Measurements from ENCODE around the gene FRMD4A. TPM values are rescaled to one million over a fixed set of nuclear protein-coding genes. Genes with fewer than 3 reads are reported as not detected.

The FRMD4A gene
- total RNA-seq, 1 experiment from 2014 or later: 7.1 TPM

DNA sequence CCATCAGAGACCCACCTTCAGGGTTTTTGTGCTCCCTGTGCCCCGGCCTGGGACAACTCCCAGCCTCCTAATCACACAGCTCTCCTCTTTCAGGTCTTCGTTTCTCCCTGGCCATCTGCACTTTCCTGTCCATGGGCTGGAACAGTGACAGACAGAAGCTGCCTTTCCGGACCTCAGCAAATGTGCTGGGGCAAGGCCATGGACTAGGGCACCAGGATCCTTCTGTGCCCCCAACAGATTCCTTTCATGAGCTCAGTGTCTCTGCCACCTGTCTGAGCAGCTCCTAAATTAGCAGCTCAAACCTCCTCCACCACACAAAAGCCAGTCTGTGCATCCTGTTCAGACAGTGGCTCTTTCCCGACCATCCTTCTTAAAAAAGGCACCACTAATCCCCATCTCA is 41.9 kb upstream of the FRMD4A start:
- Histone ChIP-seq H3K27ac (ENCODE audit: low read length) (no peak overlapping the region), H3K9me3 (ENCODE audit: low read length) (no peaks in the 10 kb centered on the region), H3K9me2 (replicated peaks; ENCODE audit: low read length) (no peaks in the 10 kb centered on the region), H3K9ac (ENCODE audit: low read length) (no peak overlapping the region), H3F3A (ENCODE audit: low read length, unreplicated experiment) (no peaks in the 10 kb centered on the region), H3K4me3 (ENCODE audit: low read length) (no peak overlapping the region), H2AFZ (ENCODE audit: low read length) (no peak overlapping the region), H3K4me1 (ENCODE audit: insufficient read depth, low read length) (no peaks in the 10 kb centered on the region), H3K79me2 (ENCODE audit: low read length) (no peaks in the 10 kb centered on the region), H3K36me3 (ENCODE audit: low read depth, low read length) (no peaks in the 10 kb centered on the region), H4K20me1 (ENCODE audit: low read length) (no peaks in the 10 kb centered on the region), H3K27me3 (ENCODE audit: low read length) (peaks cover 26% of the 10 kb centered on the region), H3K4me2 (ENCODE audit: low read length) (no peak overlapping the region)
- CTCF ChIA-PET: no interaction called here
- intact Hi-C loops (cut with micrococcal nuclease): no loop called here
- DNase-seq: no peak
- POLR2A ChIA-PET (ENCODE audit: unreplicated experiment): no interaction called here
- no peak for TF ChIP-seq EZH2 (IDR thresholded peaks at IDR 0.05; ENCODE audit: low read length, unreplicated experiment)
- TF ChIP-seq EZH2phosphoT487 (IDR thresholded peaks at IDR 0.05; ENCODE audit: borderline replicate concordance, low read length): no peak
- TF ChIP-seq, protein P1, sequence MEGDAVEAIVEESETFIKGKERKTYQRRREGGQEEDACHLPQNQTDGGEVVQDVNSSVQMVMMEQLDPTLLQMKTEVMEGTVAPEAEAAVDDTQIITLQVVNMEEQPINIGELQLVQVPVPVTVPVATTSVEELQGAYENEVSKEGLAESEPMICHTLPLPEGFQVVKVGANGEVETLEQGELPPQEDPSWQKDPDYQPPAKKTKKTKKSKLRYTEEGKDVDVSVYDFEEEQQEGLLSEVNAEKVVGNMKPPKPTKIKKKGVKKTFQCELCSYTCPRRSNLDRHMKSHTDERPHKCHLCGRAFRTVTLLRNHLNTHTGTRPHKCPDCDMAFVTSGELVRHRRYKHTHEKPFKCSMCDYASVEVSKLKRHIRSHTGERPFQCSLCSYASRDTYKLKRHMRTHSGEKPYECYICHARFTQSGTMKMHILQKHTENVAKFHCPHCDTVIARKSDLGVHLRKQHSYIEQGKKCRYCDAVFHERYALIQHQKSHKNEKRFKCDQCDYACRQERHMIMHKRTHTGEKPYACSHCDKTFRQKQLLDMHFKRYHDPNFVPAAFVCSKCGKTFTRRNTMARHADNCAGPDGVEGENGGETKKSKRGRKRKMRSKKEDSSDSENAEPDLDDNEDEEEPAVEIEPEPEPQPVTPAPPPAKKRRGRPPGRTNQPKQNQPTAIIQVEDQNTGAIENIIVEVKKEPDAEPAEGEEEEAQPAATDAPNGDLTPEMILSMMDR (conservative IDR thresholded peaks at IDR 0.05; ENCODE audit: low read depth, low read length): no peak
- no peak for ATAC-seq
- no TSS peak for BruUV-seq (replicated peaks)

DNA sequence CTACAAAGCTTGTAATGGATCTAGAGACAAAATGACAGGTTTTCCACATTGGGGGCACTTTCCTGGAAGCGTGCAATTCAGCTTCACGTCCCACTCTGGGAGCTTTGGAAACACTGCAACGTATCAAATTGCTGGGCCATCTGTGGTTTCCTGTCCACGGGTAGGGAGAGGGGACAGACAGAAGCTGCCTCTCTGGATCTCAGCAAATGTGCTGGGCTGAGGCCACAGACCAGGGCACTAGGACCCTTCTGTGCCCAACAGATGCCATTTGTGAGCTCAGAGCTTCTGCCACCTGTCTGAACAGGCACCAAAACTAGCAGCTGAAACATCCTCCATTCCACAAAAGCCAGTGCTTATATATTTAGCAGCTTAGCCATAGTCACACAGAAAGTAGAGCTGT is 40.9 kb upstream of the FRMD4A start:
- H3K9me3 ChIP-seq (ENCODE audit: low read length): no peaks in the 10 kb centered on the region
- no peaks in the 10 kb centered on the region for H3K36me3 ChIP-seq (ENCODE audit: low read depth, low read length)
- H3K9me2 ChIP-seq (replicated peaks; ENCODE audit: low read length): no peaks in the 10 kb centered on the region
- H3K4me3 ChIP-seq (ENCODE audit: low read length): no peak overlapping the region
- no peak overlapping the region for H3K4me2 ChIP-seq (ENCODE audit: low read length)
- H3K27me3 ChIP-seq (ENCODE audit: low read length): peaks cover 26% of the 10 kb centered on the region
- no peak overlapping the region for H2AFZ ChIP-seq (ENCODE audit: low read length)
- CTCF ChIA-PET: no interaction called here
- no peak for DNase-seq
- BruUV-seq (replicated peaks): no TSS peak
- intact Hi-C loops (cut with micrococcal nuclease): no loop called here
- POLR2A ChIA-PET (ENCODE audit: unreplicated experiment): no interaction called here
- TF ChIP-seq, protein P1 (conservative IDR thresholded peaks at IDR 0.05; ENCODE audit: low read depth, low read length): no peak
- TF ChIP-seq EZH2 (IDR thresholded peaks at IDR 0.05; ENCODE audit: low read length, unreplicated experiment) (no peak), EZH2phosphoT487 (IDR thresholded peaks at IDR 0.05; ENCODE audit: borderline replicate concordance, low read length) (no peak)
- H3K9ac ChIP-seq (ENCODE audit: low read length): no peak overlapping the region
- H3K27ac ChIP-seq (ENCODE audit: low read length): no peak overlapping the region
- no peaks in the 10 kb centered on the region for H3K4me1 ChIP-seq (ENCODE audit: insufficient read depth, low read length)
- no peaks in the 10 kb centered on the region for H4K20me1 ChIP-seq (ENCODE audit: low read length)
- ATAC-seq: no peak
- H3K79me2 ChIP-seq (ENCODE audit: low read length): no peaks in the 10 kb centered on the region
- H3F3A ChIP-seq (ENCODE audit: low read length, unreplicated experiment): no peaks in the 10 kb centered on the region

DNA sequence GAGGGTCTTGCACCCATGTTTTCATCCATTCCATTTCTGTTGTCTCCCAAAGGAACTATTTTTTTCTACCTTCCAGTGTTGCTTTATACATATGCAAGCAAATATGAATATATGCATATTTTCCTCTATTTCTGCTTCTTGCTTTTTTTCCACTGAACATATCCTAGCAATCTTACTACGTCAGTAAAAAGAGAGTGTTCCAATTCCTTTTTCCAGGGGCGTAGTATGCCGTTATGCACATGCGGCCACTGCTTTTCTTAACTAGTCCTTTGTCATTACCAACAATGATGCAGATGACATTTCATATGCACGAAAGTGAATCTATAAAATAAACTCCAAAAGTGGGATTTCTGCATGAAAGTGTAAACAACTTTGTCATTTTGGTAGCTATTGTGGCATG is 40.2 kb upstream of the FRMD4A start:
- Histone ChIP-seq H3K4me1 (ENCODE audit: insufficient read depth, low read length) (no peaks in the 10 kb centered on the region), H3K36me3 (ENCODE audit: low read depth, low read length) (no peaks in the 10 kb centered on the region), H4K20me1 (ENCODE audit: low read length) (no peaks in the 10 kb centered on the region), H3K9me3 (ENCODE audit: low read length) (no peaks in the 10 kb centered on the region), H3K4me2 (ENCODE audit: low read length) (no peak overlapping the region), H3F3A (ENCODE audit: low read length, unreplicated experiment) (no peaks in the 10 kb centered on the region), H3K9me2 (replicated peaks; ENCODE audit: low read length) (no peaks in the 10 kb centered on the region), H3K27ac (ENCODE audit: low read length) (no peak overlapping the region), H2AFZ (ENCODE audit: low read length) (no peak overlapping the region), H3K4me3 (ENCODE audit: low read length) (no peak overlapping the region), H3K79me2 (ENCODE audit: low read length) (no peaks in the 10 kb centered on the region), H3K9ac (ENCODE audit: low read length) (no peak overlapping the region), H3K27me3 (ENCODE audit: low read length) (peaks cover 26% of the 10 kb centered on the region)
- TF ChIP-seq, protein P1 (conservative IDR thresholded peaks at IDR 0.05; ENCODE audit: low read depth, low read length): no peak
- TF ChIP-seq EZH2phosphoT487 (IDR thresholded peaks at IDR 0.05; ENCODE audit: borderline replicate concordance, low read length) (no peak), EZH2 (IDR thresholded peaks at IDR 0.05; ENCODE audit: low read length, unreplicated experiment) (no peak)
- BruUV-seq (replicated peaks): no TSS peak
- POLR2A ChIA-PET (ENCODE audit: unreplicated experiment): no interaction called here
- intact Hi-C loops (cut with micrococcal nuclease): no loop called here
- CTCF ChIA-PET: no interaction called here
- DNase-seq (no peak), ATAC-seq (no peak)
